Endothelial cell of umbilical vein (primary cell): ENCODE measurements around the gene GPR176. TPM values are rescaled to one million over a fixed set of nuclear protein-coding genes. Genes with fewer than 3 reads are reported as not detected.

Source experiments
- BruUV-seq: library from RNA; stranded (reverse); fragments of 400-500 nt; replicated peaks from 2 replicates; lab custom pipeline; 2021; lab: Mats Ljungman, UMichigan
- CTCF ChIA-PET: fragments of 300-600, 350-600 bp; sonication (Branson Sonifier 250); formaldehyde crosslinking; loops from one replicate; lab custom pipeline; 2021; ENCODE audit warnings: antibody characterized with exemption, inconsistent platforms; lab: Charles Lee
- POLR2A ChIA-PET: fragments of 300-600, 350-600 bp; sonication (Branson Sonifier 250); formaldehyde crosslinking; loops from one replicate; lab custom pipeline; 2021; ENCODE audit warnings: antibody characterized with exemption, inconsistent platforms; lab: Charles Lee
- DNase-seq: peaks from one replicate; pipeline ENCODE4 v3.0.0-alpha.2; 2011; ENCODE audit warnings: low read depth, low spot score
- FAIRE-seq: peaks from 2 replicates; lab custom pipeline; 2011; peaks lifted over from hg19 to GRCh38; lab: Jason Lieb, UNC
- H2AFZ ChIP-seq: 2 replicates; pipeline ENCODE4 v1.6.0; 2012; ENCODE audit warnings: low read depth, low read length, control low read depth, inconsistent platforms
- H3K27ac ChIP-seq: 2 replicates; pipeline ENCODE4 v1.5.1; 2011; ENCODE audit warnings: low read depth, mild to moderate bottlenecking, control low read depth, low read length, moderate library complexity; ENCODE audit not compliant: insufficient read depth
- H3K27me3 ChIP-seq, 2 experiments: 2 replicates each; pipeline versions ENCODE4 v1.6.0 to v1.6.1; 2011; ENCODE audit warnings: low read length in 2 of 2, mixed read lengths in 1 of 2; ENCODE audit not compliant: control insufficient read depth in 2 of 2, insufficient read depth in 2 of 2
- H3K36me3 ChIP-seq, 2 experiments: 2 replicates in 1 of 2; 3 replicates in 1 of 2; pipeline ENCODE4 v1.5.1; 2011; ENCODE audit warnings: low read length in 2 of 2, mild to moderate bottlenecking in 1 of 2, moderate library complexity in 1 of 2; ENCODE audit not compliant: control insufficient read depth in 2 of 2, insufficient read depth in 2 of 2; ENCODE audit errors: extremely low read depth in 1 of 2
- H3K4me1 ChIP-seq: 3 replicates; pipeline ENCODE4 v1.5.1; 2011; ENCODE audit warnings: mild to moderate bottlenecking, low read length; ENCODE audit not compliant: control insufficient read depth, insufficient read depth; ENCODE audit errors: extremely low read depth
- H3K4me2 ChIP-seq: 2 replicates; pipeline ENCODE4 v1.6.1; 2011; ENCODE audit warnings: low read length, control low read depth, mixed read lengths; ENCODE audit not compliant: insufficient read depth
- H3K4me3 ChIP-seq, 3 experiments: fragments of 200-600 bp in 1 of 3; sonication (generic), shearing (Covaris generic) in 1 of 3; replicated peaks in 1 of 3; 2 replicates each; pipeline ENCODE4 v1.5.1; 2011 to 2016; ENCODE audit warnings: control low read depth in 3 of 3, low read length in 3 of 3, mild to moderate bottlenecking in 2 of 3, inconsistent platforms in 1 of 3, low read depth in 1 of 3, moderate library complexity in 1 of 3; ENCODE audit not compliant: insufficient read depth in 1 of 3
- H3K79me2 ChIP-seq: 2 replicates; pipeline ENCODE4 v1.6.0; 2012; ENCODE audit warnings: low read length, inconsistent platforms; ENCODE audit not compliant: control insufficient read depth, insufficient read depth
- H3K9ac ChIP-seq: replicated peaks from 2 replicates; pipeline ENCODE3; 2011; ENCODE audit warnings: low read length, control low read depth; ENCODE audit not compliant: insufficient read depth; ENCODE audit errors: extremely low read depth
- H3K9me1 ChIP-seq: replicated peaks from 3 replicates; pipeline ENCODE4 v1.6.0; 2011; ENCODE audit warnings: mild to moderate bottlenecking, low read length; ENCODE audit not compliant: control insufficient read depth, insufficient read depth; ENCODE audit errors: extremely low read depth
- H3K9me3 ChIP-seq: replicated peaks from 2 replicates; pipeline ENCODE4 v1.5.1; 2012; ENCODE audit warnings: low read length, inconsistent platforms; ENCODE audit not compliant: control insufficient read depth, insufficient read depth
- H4K20me1 ChIP-seq: replicated peaks from 2 replicates; pipeline ENCODE3; 2011; ENCODE audit warnings: mild to moderate bottlenecking, low read length; ENCODE audit not compliant: control insufficient read depth, insufficient read depth; ENCODE audit errors: extremely low read depth
- EZH2 ChIP-seq: IDR thresholded peaks from 2 replicates; pipeline ENCODE4 v1.6.1; 2012; ENCODE audit warnings: borderline replicate concordance, low read depth, mild to moderate bottlenecking, moderate library complexity, low read length, inconsistent platforms; ENCODE audit not compliant: severe bottlenecking
- FOS ChIP-seq: IDR thresholded peaks from 2 replicates; pipeline ENCODE4 v1.6.1; 2011; ENCODE audit warnings: mild to moderate bottlenecking, low read length, moderate library complexity, borderline replicate concordance; ENCODE audit not compliant: insufficient read depth
- GATA2 ChIP-seq: IDR thresholded peaks from 2 replicates; pipeline ENCODE4 v1.7.0; 2011; ENCODE audit warnings: low read depth, mild to moderate bottlenecking, moderate library complexity, mixed read lengths, low read length; ENCODE audit not compliant: insufficient read length, insufficient read depth
- JUN ChIP-seq: IDR thresholded peaks from 2 replicates; pipeline ENCODE4 v1.6.1; 2011; ENCODE audit warnings: borderline replicate concordance, low read depth; ENCODE audit not compliant: insufficient read length, insufficient read depth
- MAX ChIP-seq: IDR thresholded peaks from 2 replicates; pipeline ENCODE4 v1.6.1; 2011; ENCODE audit not compliant: insufficient read depth, insufficient read length
- MYC ChIP-seq: IDR thresholded peaks from one replicate; pipeline ENCODE4 v1.6.1; 2011; ENCODE audit warnings: mild to moderate bottlenecking, low read depth, low read length
- POLR2A ChIP-seq: IDR thresholded peaks from 2 replicates; pipeline ENCODE4 v1.6.1; 2012; ENCODE audit warnings: low read depth, mild to moderate bottlenecking, control low read depth, low read length
- POLR2AphosphoS5 ChIP-seq: IDR thresholded peaks from 2 replicates; pipeline ENCODE4 v1.6.1; 2012; ENCODE audit warnings: low read depth, mild to moderate bottlenecking, control low read depth, low read length, moderate library complexity; ENCODE audit not compliant: insufficient read depth
- dilution Hi-C: fragments of 300-500 bp; cut with MboI; formaldehyde crosslinking; loops from one replicate; pipeline ENCODE4 v1.15.0; 2019; ENCODE audit warnings: low sequenced_read_pairs; ENCODE audit not compliant: extremely low pct_ligation_motif_present
- intact Hi-C: fragments of 100-400 bp; cut with micrococcal nuclease; formaldehyde crosslinking; loops from one replicate; pipeline ENCODE4 v1.10.0; 2022
- polyA plus RNA-seq, 4 experiments: library from polyadenylated mRNA; depleted of rRNA in 3 of 4; stranded (reverse) in 3 of 4; unstranded in 1 of 4; fragments of >200 nt; gene quantifications; 2 replicates each; pipeline versions ENCODE4 v1.2.1 to v1.2.3, GENCODE V29; 2011 to 2012; ENCODE audit warnings: missing spikeins in 1 of 4
- total RNA-seq: library from RNA; stranded (reverse); gene quantifications from 2 replicates; pipeline ENCODE4 v1.2.3, GENCODE V29; 2021
- TF ChIP-seq, protein P1 (sequence below), 2 donors: IDR thresholded peaks; 1 replicate in 1 of 2; 2 replicates in 1 of 2; pipeline ENCODE4 v1.5.1; 2011; ENCODE audit warnings: low read length in 2 of 2, mild to moderate bottlenecking in 2 of 2, moderate library complexity in 2 of 2, control low read depth in 1 of 2, inconsistent platforms in 1 of 2, low read depth in 1 of 2; ENCODE audit not compliant: insufficient read depth in 1 of 2; ENCODE audit errors: extremely low read depth in 1 of 2

GPR176 gene
- total and polyA plus RNA-seq, 2 donors (not counting 3 experiments of a cell fraction or from before 2014, with no cell fraction given): 35.3 to 68.7 TPM

- FAIRE-seq (no peak), DNase-seq (peak; percentile 41)
- dilution Hi-C loops (no loop called here), intact Hi-C loops (no loop called here)
- no TSS peak for BruUV-seq
- ChIA-PET CTCF (interaction anchor here (0.6 to 2.3 kb wide), 13 partner anchors 28 to 252 kb away, joined by 3 to 10 read pairs (median 5); partner anchors contain the start of gene EIF2AK4), POLR2A (no interaction called here)
- H3K9me3 ChIP-seq: no peaks in the 10 kb centered on the region
- H3K27me3 ChIP-seq: no peaks in the 10 kb centered on the region
- peaks cover 26% of the 10 kb centered on the region for H3K4me1 ChIP-seq
- peaks cover 5% of the 10 kb centered on the region for H3K79me2 ChIP-seq
- H2AFZ ChIP-seq: no peak overlapping the region
- no peak overlapping the region for H3K9ac ChIP-seq
- H4K20me1 ChIP-seq: no peaks in the 10 kb centered on the region
- no peaks in the 10 kb centered on the region for H3K36me3 ChIP-seq
- H3K4me3 ChIP-seq: no peak overlapping the region
- TF ChIP-seq MAX: no peak
- TF ChIP-seq MYC: no peak
- TF ChIP-seq, protein P1, sequence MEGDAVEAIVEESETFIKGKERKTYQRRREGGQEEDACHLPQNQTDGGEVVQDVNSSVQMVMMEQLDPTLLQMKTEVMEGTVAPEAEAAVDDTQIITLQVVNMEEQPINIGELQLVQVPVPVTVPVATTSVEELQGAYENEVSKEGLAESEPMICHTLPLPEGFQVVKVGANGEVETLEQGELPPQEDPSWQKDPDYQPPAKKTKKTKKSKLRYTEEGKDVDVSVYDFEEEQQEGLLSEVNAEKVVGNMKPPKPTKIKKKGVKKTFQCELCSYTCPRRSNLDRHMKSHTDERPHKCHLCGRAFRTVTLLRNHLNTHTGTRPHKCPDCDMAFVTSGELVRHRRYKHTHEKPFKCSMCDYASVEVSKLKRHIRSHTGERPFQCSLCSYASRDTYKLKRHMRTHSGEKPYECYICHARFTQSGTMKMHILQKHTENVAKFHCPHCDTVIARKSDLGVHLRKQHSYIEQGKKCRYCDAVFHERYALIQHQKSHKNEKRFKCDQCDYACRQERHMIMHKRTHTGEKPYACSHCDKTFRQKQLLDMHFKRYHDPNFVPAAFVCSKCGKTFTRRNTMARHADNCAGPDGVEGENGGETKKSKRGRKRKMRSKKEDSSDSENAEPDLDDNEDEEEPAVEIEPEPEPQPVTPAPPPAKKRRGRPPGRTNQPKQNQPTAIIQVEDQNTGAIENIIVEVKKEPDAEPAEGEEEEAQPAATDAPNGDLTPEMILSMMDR (IDR thresholded peaks at IDR 0.05; ENCODE audit: extremely low read depth in 1 of 2, insufficient read depth in 1 of 2, low read depth in 1 of 2, low read length in 2 of 2): no peak
- TF ChIP-seq EZH2: no peak
- no peak for TF ChIP-seq FOS
- TF ChIP-seq GATA2: no peak
- TF ChIP-seq POLR2AphosphoS5: no peak
- TF ChIP-seq JUN: no peak
- no peak for TF ChIP-seq POLR2A
- no peak overlapping the region for H3K27ac ChIP-seq
- H3K9me1 ChIP-seq: no peaks in the 10 kb centered on the region
- H3K4me2 ChIP-seq: no peak overlapping the region
Observed at GRCh38 chr15:39785139-39785538, 134.9 kb downstream of the GPR176 start.
